COLO829 (cell line): ENCODE measurements around the gene ALK.

ENCODE experiments used
- DNase-seq: peaks from one replicate; pipeline ENCODE4 v3.0.0; 2012; ENCODE audit warnings: low spot score

ALK gene

GRCh38 chr2:29317077-29317517, 604.3 kb downstream of the ALK start:
- no peak for DNase-seq

- no peak for DNase-seq
These were observed 606.4 kb downstream of the ALK start for GRCh38 chr2:29314816-29315571.

- DNase-seq = no peak
These were observed 609.9 kb downstream of the ALK start for GRCh38 chr2:29311458-29311857.

- DNase-seq = no peak
These were observed 610.6 kb downstream of the ALK start for GRCh38 chr2:29310650-29311348.

- DNase-seq = peak; percentile 61
These were observed 612.0 kb downstream of the ALK start for GRCh38 chr2:29309090-29310029.

GRCh38 chr2:29308366-29308765, 613.0 kb downstream of the ALK start:
- DNase-seq = no peak

GRCh38 chr2:29307519-29307918, 613.9 kb downstream of the ALK start:
- no peak for DNase-seq

- no peak for DNase-seq
These were observed 615.6 kb downstream of the ALK start for GRCh38 chr2:29305762-29306161.

- DNase-seq = peak; percentile 64
These were observed 616.9 kb downstream of the ALK start for GRCh38 chr2:29304399-29305060.

GRCh38 chr2:29296585-29296984, 624.8 kb downstream of the ALK start:
- DNase-seq = no peak

- DNase-seq = peak; percentile 63
These were observed 625.5 kb downstream of the ALK start for GRCh38 chr2:29295845-29296244.

GRCh38 chr2:29293830-29294438, 627.5 kb downstream of the ALK start:
- peak; percentile 34 for DNase-seq

- DNase-seq = no peak
These were observed 630.9 kb downstream of the ALK start for GRCh38 chr2:29290293-29291047.

GRCh38 chr2:29284671-29285070, 636.7 kb downstream of the ALK start:
- no peak for DNase-seq

GRCh38 chr2:29281916-29282247, 639.5 kb downstream of the ALK start:
- DNase-seq = no peak

GRCh38 chr2:29281086-29281915, 640.1 kb downstream of the ALK start:
- peak; percentile 77 for DNase-seq

GRCh38 chr2:29278966-29279365, 642.4 kb downstream of the ALK start:
- no peak for DNase-seq

- DNase-seq = no peak
These were observed 645.2 kb downstream of the ALK start for GRCh38 chr2:29276151-29276550.

- DNase-seq = no peak
These were observed 646.2 kb downstream of the ALK start for GRCh38 chr2:29275186-29275585.
